A673 (cell line): ENCODE measurements around the gene PDLIM3.

Experiments
- CTCF ChIP-seq: fragments of 300-800, 200-600 bp; sonication (generic); conservative IDR thresholded peaks from 2 replicates; pipeline ENCODE4 v1.5.1; 2017; ENCODE audit warnings: low read depth, mild to moderate bottlenecking, antibody characterized with exemption, low read length, moderate library complexity, mixed read lengths
- EZH2 ChIP-seq: fragments of 200-600 bp; sonication (generic); IDR thresholded peaks from 2 replicates; pipeline ENCODE4 v1.6.1; 2017; ENCODE audit warnings: borderline replicate concordance, low read depth, mild to moderate bottlenecking, mixed read lengths, antibody characterized with exemption, low read length; ENCODE audit not compliant: poor library complexity, severe bottlenecking

GRCh38 chr4:185559915-185560281, 24.6 kb upstream of the PDLIM3 start:
- TF ChIP-seq CTCF, result no peak
- no peak for TF ChIP-seq EZH2
